Esophagus muscularis mucosa (tissue), 3 donors: ENCODE data around the gene RBM19.

Experiments used
- CTCF ChIP-seq, 3 experiments: fragments of 200-600 bp in 2 of 3; fragments of 450-650 bp in 1 of 3; sonication (generic) in 2 of 3; IDR thresholded peaks; one replicate each; pipeline ENCODE4 v1.5.1; 2017 to 2019; ENCODE audit warnings: antibody characterized with exemption in 3 of 3, mild to moderate bottlenecking in 2 of 3, moderate library complexity in 1 of 3
- POLR2AphosphoS5 ChIP-seq, 2 donors: sonication (generic); formaldehyde crosslinking; IDR thresholded peaks; one replicate each; pipeline ENCODE4 v1.6.1; 2017; ENCODE audit warnings: antibody characterized with exemption in 2 of 2

GRCh38 chr12:113938471-113938870 is 27.7 kb downstream of the RBM19 start:
- TF ChIP-seq CTCF (IDR thresholded peaks at IDR 0.05) (no peak), POLR2AphosphoS5 (IDR thresholded peaks at IDR 0.05) (no peak)
